Activated CD4-positive, alpha-beta T cell treated with anti-CD3 and anti-CD28 coated beads, Interleukin-2, Interleukin-6, amounts not matched to agents 100 ng/mL and 50 ng/mL, durations not matched to agents 16 hours and 8 hours (primary cell): Measurements from ENCODE around the gene RUFY4.
"Not testable (repeated sequence)": the region's sequence is repeated elsewhere in the genome, so short reads cannot be mapped to it uniquely, and the experiment has no call there.

Experiments used
- DNase-seq: peaks from one replicate; pipeline ENCODE4 v3.0.0-alpha.2; 2020

RUFY4 gene

GRCh38 chr2:218031771-218032257, 37.2 kb upstream of the RUFY4 start:
- no peak for DNase-seq

DNA sequence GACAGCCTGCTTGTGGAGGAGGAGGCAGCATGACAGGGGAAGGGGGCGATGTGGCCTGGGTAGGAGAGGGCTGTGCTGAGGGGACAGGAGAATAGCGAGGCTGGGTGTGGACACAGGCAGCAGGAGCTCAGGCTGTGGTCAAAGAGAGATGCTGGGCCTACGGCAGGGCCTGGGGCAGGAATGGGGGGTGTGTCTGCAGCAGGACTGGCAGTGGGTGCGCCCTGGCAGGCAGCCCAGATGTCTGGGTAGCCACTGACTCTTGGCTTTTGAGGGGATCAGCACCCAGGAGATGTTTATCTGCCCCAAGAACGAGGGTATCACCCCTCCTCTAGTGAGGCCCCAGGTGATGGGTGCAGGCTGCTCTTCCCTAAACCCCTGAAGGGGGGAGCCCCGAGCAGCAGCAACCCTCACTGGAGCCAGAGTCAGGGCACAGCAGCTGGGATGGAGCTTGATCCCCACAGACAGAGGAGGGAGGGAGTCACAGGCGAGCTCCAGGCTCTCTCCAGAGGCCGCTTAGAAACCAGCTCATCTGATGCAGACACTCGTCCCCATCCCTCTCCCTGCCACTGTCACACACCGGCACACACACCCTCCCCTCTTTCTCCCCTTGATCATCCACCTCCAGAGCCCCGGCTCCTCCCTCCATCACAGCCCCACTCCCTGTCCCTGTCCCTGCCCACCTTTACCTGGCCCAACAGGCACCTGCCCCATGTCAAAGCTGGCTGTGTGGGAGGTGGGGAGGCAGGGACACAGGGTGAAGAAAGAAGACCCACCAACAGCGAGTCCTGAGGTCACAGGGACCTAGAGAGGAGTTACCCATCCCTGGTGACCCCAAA, 36.5 kb upstream of the RUFY4 start:
- DNase-seq = no peak

DNA sequence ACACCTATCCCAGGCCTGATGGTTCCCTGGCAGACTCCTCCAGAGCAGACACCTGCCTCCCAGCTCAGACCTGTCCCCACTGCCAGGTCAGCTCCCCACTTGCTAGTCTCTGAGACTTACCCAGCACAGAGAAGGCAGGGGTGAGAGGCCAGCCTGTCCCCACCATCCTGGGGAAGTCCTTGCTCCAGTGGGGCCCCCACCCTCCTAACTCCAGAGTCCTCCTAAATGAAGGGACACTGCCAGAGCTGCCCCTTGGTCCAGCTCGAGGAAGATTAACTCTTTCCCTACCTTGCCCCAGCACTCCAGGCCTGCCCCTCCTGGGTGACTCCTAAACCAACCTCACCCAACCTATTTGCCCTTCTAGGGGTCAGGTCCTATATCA, 35.9 kb upstream of the RUFY4 start:
- DNase-seq = no peak

GRCh38 chr2:218033590-218034496, 35.2 kb upstream of the RUFY4 start:
- no peak for DNase-seq

GRCh38 chr2:218034497-218035213, 34.4 kb upstream of the RUFY4 start:
- peak; percentile 77 for DNase-seq

GRCh38 chr2:218035463-218036100, 33.5 kb upstream of the RUFY4 start:
- DNase-seq = no peak

DNA sequence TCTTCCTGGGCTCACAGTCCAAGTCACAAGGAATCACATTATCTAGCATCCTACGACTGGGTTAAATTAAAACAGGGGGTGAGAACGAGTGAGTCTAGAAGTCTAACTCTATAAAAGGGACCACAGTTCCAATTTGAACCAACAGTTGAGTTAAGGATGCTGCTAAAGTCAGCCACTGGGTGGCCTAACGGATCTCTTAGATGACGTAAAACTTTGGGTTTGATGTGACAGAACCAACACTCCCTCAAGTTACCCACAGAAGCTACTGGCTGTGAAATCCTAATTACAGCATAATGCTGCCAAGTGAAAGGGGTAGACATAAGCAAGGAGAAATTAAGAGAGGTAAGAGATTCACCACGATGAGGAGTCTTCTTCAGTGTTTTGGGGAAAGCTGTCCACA, 32.7 kb upstream of the RUFY4 start:
- no peak for DNase-seq

DNA sequence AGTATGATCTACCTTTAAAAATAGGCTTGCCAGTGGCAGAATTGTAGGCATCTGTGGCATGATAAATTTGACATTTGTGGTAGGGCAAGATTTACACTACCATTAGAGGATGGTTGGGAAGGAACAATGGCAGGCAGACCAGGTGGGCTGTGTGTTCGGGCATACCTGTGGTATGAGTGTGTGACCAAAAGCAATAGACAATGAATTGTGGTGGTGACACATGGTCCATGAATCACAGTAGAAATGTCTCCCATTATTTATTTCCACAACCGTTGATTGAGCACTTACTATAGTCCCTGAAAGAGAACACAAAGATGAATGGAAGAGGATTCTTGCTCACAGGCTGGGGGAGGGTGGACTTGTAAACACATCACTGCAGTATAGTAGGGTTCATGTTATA, 29.9 kb upstream of the RUFY4 start:
- DNase-seq = no peak

- DNase-seq = no peak
Observed at GRCh38 chr2:218040883-218041282, 28.2 kb upstream of the RUFY4 start.

DNA sequence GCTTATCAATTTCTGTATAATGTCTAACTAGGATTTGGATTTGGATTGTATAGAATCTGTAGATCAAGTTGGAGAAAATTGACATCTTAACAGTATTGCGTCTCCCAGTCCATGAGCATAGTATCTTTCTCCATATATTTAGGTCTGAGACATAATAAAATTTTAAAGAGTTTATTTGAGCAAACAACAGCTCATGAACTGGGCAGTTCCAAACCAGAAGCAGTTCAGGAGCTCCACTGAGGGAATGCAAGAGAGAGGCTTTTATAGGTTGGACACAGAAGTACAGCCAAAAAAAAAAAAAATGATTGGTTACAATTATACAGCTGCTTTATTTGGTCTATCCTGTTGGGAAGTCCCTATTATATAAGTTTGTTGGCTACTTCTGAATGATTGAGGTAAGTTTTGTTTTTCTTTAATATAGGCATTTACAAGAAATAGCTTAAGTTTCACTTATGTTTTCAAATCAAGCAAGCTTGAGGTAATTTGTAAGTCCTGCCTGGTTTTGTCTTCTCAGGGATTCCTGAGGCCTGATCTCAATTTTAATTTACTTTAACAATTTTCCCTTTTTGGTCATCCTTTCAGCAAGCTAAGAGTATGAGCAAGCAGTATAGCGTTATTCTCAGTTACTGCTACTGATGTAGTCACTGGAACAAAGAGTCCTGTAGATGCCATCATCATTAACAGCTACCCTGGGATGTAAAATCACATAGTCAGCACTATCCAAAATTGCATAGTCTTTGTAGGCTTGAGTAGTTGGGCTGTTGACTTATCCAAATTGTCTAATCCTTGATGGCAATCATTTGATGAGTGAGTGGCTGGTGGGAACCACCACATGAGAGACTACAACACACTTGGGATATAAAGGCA, 27.5 kb upstream of the RUFY4 start:
- no peak for DNase-seq

GRCh38 chr2:218043100-218043499, 26.0 kb upstream of the RUFY4 start:
- DNase-seq = no peak

DNA sequence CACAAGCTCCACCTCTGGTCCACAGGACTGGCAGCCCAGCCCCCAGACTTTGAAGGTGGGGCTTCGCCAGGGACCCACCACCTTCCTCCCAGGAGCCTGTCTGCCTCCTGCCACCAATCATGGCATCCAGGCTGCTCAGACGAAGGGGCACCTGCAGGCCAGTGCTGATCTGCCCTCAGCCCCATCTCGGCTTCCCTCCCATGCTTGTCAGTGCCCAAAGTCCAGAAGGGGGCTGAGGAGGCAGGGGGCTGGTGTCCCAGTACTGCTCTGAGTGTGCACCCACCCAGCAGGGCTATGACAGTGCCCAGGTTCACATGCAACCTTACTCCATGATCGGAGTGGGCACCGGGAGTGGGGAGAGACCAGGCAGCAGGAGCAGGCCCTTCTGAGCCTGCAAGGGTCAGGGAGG, 25.3 kb upstream of the RUFY4 start:
- DNase-seq = no peak

DNA sequence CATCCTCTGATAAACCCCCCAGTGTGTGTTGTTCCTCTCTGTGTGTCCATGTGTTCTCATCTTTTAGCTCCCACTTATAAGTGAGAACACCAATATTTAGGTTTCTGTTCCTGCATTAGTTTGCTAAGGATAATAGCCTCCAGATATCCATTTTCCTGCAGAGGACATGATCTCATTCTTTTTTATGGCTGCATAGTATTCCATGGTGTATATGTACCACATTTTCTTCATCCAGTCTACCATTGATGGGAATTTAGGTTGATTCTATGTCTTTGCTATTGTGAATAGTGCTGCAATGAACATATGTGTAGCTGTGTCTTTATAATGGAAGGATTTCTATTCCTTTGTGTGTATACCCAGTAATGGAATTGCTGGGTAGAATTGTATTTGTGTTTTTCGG, 24.5 kb upstream of the RUFY4 start:
- DNase-seq = not testable (repeated sequence)

GRCh38 chr2:218046238-218046637, 22.8 kb upstream of the RUFY4 start:
- no peak for DNase-seq

DNA sequence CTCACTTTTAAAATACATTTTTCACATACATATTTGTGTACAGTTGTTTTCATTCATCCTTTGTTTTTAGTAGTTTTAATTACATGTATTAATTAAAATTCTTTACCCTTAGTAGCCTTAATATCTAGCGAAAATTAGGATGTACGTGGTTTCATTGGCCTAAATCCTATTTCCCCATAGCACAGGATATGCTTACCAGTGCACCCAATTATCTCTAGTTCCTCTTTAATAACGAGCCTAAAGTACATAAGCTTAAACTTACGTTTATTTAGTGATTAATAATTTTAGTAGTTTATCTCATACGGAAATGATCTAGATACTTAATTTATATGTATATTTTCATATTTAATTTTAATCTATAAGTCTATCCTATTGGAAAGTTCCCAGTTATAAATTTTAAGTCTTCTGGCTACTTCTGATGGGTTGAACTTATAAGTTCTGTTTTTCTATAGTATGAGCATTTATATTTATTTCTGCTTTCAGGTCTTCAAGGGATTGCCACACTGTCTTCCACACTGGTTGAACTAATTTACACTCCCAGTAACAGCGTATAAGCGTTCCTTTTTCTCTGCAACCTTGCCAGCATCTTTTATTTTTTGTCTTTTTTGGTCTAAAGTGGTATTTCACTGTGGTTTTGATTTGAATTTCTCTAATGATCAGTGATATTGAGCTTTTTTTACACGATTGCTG, 21.4 kb upstream of the RUFY4 start:
- no peak for DNase-seq

DNA sequence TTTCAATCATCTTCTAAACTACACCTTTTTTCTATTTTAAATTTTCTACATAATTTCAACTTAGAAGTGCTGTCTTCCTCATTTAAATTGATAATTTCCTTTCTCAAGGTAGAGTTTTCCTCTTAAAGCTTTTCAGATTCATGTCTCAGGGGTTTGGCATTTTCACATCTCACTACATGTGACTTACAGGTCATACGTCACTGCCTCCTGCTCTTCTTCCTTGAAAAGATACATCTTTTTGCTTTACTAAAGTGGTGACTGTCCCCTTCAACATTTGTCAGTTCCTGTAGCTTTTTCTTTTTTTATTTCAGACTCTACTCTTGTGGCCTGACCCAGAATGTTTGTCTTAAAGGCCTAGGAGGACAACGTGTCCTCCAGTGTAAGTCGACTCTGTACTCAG, 17.1 kb upstream of the RUFY4 start:
- DNase-seq = no peak

- no peak for DNase-seq
Observed at GRCh38 chr2:218059289-218059688, 9.8 kb upstream of the RUFY4 start.

- no peak for DNase-seq
Observed at GRCh38 chr2:218060118-218060517, 8.9 kb upstream of the RUFY4 start.

DNA sequence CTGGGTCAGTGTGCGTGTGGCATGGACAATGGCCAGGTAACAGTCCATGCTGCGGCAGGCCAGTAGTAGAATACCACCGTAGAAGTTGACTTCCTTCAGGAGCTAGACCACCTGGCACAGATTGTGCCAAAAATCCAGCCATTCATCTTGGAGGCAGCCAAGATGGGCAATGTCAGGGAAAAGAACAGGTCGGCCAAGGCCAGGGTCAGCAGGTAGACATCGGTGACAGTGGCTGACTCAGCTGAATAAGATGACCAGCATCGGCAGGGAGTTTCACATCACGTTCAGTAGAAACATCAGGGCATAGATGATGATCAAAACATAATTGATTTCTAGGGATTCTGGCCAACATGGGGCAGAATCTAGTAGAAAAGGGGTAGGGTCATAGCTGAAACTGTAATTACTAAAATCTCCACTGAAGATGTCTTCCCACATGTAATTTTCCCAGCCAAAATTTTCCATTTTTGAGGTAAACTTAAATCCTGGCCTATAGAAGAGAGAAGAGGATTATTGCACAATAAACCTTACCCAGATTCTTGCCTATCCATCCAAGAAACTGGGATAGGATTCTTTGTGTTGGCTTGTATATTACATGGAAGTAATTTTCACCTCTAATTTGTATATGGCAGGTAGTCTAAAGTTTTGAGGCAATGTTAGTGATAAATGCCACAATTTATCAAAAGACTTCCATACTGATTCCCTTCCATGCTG, 7.9 kb upstream of the RUFY4 start:
- DNase-seq = no peak

DNA sequence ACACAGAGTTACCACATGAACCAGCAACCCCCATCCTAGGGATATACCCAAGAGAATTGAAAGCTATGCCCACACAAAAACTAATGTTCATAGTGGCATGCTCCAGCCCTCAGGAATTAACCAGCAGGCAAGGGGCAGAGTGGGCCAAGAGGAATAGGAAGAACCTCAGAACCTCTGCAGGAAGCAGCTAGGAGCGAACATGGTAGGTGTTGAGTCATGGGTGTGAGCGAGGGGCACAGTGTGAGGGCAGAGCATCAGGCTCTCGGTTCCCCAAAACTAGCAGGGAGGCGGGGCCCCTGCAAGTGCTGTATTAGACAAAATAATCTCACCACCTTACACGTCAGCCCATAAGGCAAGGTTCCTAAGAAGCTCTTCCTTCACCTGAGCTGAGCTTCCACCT, 5.6 kb upstream of the RUFY4 start:
- no peak for DNase-seq
